CD4-positive, alpha-beta T cell (primary cell): ENCODE results near the gene RABL3. TPM values are rescaled to one million over a fixed set of nuclear protein-coding genes. Genes with fewer than 3 reads are reported as not detected.
A peak's percentile ranks its signal among the peaks of the same experiment; 100 is the strongest.

Source experiments
- ATAC-seq: fragments of 200-7000 bp; cut with Tn5 transposase; one replicate; pipeline ENCODE4 v1.10.0; 2022; ENCODE audit warnings: mild to moderate bottlenecking; ENCODE audit not compliant: poor library complexity
- CTCF ChIA-PET: fragments of 350-600 bp; sonication (Branson Sonifier 250); formaldehyde crosslinking; loops from one replicate; lab custom pipeline; 2021; ENCODE audit warnings: antibody characterized with exemption, inconsistent platforms; lab: Charles Lee
- POLR2A ChIA-PET: fragments of 350-600 bp; sonication (Branson Sonifier 250); formaldehyde crosslinking; loops from one replicate; lab custom pipeline; 2021; ENCODE audit warnings: antibody characterized with exemption, inconsistent platforms; lab: Charles Lee
- DNase-seq, 14 experiments: peaks; one replicate each; pipeline ENCODE4 v3.0.0-alpha.2; 2013 to 2020; ENCODE audit warnings: mixed read lengths in 2 of 14
- H3K27ac ChIP-seq, 2 donors: one replicate each; pipeline versions ENCODE4 v1.5.1 to v1.7.0; 2013; ENCODE audit warnings: low read length in 2 of 2, low read depth in 1 of 2, mild to moderate bottlenecking in 1 of 2
- H3K27me3 ChIP-seq, 2 experiments: 1 replicate in 1 of 2; 2 replicates in 1 of 2; pipeline versions ENCODE4 v1.6.1 to v1.7.0; 2013; ENCODE audit warnings: low read length in 2 of 2, control low read depth in 1 of 2, mild to moderate bottlenecking in 1 of 2, moderate library complexity in 1 of 2; ENCODE audit not compliant: insufficient read depth in 2 of 2, control insufficient read depth in 1 of 2
- H3K36me3 ChIP-seq: one replicate; pipeline ENCODE4 v1.6.1; 2013; ENCODE audit warnings: low read length, control low read depth; ENCODE audit not compliant: insufficient read depth
- H3K4me1 ChIP-seq: one replicate; pipeline ENCODE4 v1.6.1; 2013; ENCODE audit warnings: low read length, control low read depth; ENCODE audit not compliant: insufficient read depth
- H3K4me3 ChIP-seq: one replicate; pipeline ENCODE4 v1.5.1; 2013; ENCODE audit warnings: mild to moderate bottlenecking, low read length, moderate library complexity
- H3K9me3 ChIP-seq, 2 experiments: 1 replicate in 1 of 2; 2 replicates in 1 of 2; pipeline versions ENCODE4 v1.6.1 to v1.7.0; 2013; ENCODE audit warnings: low read length in 2 of 2, mild to moderate bottlenecking in 2 of 2, control low read depth in 1 of 2, moderate library complexity in 1 of 2; ENCODE audit not compliant: control insufficient read depth in 1 of 2, insufficient read depth in 1 of 2
- H3K27ac Mint-ChIP-seq: one replicate; pipeline ENCODE4 v1.8.0; 2020; ENCODE audit warnings: mixed read lengths
- H3K27me3 Mint-ChIP-seq: one replicate; pipeline ENCODE4 v1.8.0; 2021; ENCODE audit warnings: mixed read lengths
- H3K36me3 Mint-ChIP-seq: one replicate; pipeline ENCODE4 v1.8.0; 2021; ENCODE audit warnings: low read depth, mixed read lengths
- H3K4me1 Mint-ChIP-seq: one replicate; pipeline ENCODE4 v1.8.0; 2021; ENCODE audit warnings: low read depth, mixed read lengths
- H3K4me3 Mint-ChIP-seq: one replicate; pipeline ENCODE4 v1.8.0; 2020; ENCODE audit warnings: mild to moderate bottlenecking, mixed read lengths
- H3K9me3 Mint-ChIP-seq: one replicate; pipeline ENCODE4 v1.8.0; 2020; ENCODE audit warnings: mixed read lengths
- intact Hi-C, 2 experiments: fragments of 100-400 bp; cut with DNase I in 1 of 2; cut with micrococcal nuclease in 1 of 2; formaldehyde crosslinking; loops; one replicate each; pipeline versions ENCODE4 v1.15.1 to v1.9.0; 2023 to 2025; cut with DNase I, micrococcal nuclease
- total RNA-seq, 174 experiments: library from RNA in 2 of 174; stranded (reverse) in 2 of 174; gene quantifications; one replicate each; pipeline ENCODE4 v1.2.3 and lab custom pipeline; 2021 to 2026
- TF ChIP-seq, protein P1 (sequence below): fragments of 200-600 bp; IDR thresholded peaks from one replicate; pipeline ENCODE4 v1.8.0; 2022; ENCODE audit warnings: antibody characterized with exemption, mild to moderate bottlenecking

Gene RABL3
- total RNA-seq, 2 experiments from 2014 or later, result 12.9 to 13.6 TPM

DNA sequence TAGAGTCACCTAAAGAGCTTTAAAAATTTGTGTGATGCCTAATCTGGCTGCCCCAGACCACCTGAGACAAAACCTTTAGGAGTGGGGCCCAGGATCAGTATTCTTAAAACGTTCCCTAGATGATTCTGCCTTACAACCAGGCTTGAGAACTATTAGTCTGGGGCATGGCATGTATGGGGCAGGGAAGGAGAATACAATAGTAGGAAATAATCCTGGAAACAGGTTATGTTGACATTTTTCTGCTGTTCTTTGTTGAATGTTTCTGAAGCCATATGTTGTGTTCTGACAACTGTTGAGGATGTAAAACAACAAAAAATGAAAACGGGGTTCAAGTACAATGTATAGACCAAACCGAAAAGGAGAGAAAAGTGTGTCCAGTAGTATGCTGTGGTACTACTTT, 3.1 kb upstream of the RABL3 start:
- ChIA-PET POLR2A (no interaction called here), CTCF (no interaction called here)
- peak overlapping the region; percentile 96 for H3K27ac Mint-ChIP-seq
- no peaks in the 10 kb centered on the region for H3K9me3 Mint-ChIP-seq
- TF ChIP-seq, protein P1, sequence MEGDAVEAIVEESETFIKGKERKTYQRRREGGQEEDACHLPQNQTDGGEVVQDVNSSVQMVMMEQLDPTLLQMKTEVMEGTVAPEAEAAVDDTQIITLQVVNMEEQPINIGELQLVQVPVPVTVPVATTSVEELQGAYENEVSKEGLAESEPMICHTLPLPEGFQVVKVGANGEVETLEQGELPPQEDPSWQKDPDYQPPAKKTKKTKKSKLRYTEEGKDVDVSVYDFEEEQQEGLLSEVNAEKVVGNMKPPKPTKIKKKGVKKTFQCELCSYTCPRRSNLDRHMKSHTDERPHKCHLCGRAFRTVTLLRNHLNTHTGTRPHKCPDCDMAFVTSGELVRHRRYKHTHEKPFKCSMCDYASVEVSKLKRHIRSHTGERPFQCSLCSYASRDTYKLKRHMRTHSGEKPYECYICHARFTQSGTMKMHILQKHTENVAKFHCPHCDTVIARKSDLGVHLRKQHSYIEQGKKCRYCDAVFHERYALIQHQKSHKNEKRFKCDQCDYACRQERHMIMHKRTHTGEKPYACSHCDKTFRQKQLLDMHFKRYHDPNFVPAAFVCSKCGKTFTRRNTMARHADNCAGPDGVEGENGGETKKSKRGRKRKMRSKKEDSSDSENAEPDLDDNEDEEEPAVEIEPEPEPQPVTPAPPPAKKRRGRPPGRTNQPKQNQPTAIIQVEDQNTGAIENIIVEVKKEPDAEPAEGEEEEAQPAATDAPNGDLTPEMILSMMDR, result no peak
- H3K4me1 Mint-ChIP-seq, result peaks cover 52% of the 10 kb centered on the region
- H3K36me3 ChIP-seq, result peaks cover 2% of the 10 kb centered on the region
- no peaks in the 10 kb centered on the region for H3K27me3 Mint-ChIP-seq
- H3K27me3 ChIP-seq, result no peaks in the 10 kb centered on the region
- no peak for DNase-seq
- peak overlapping the region; percentile 51 for H3K4me3 Mint-ChIP-seq
- no peak overlapping the region for H3K27ac ChIP-seq
- no peaks in the 10 kb centered on the region for H3K9me3 ChIP-seq
- no peak for ATAC-seq
- H3K4me3 ChIP-seq, result no peak overlapping the region
- peaks cover 17% of the 10 kb centered on the region for H3K4me1 ChIP-seq
- H3K36me3 Mint-ChIP-seq, result peaks cover 30% of the 10 kb centered on the region
- intact Hi-C loops, result loop anchor here (10.0 kb wide), 3 partner anchors 651 to 1281 kb away; partner anchors contain the start of genes POGLUT1 (in 2 of the 2), TMEM39A (in 2 of the 2), EAF2 (in 1 of the 2) and GSK3B (in 1 of the 2)

DNA sequence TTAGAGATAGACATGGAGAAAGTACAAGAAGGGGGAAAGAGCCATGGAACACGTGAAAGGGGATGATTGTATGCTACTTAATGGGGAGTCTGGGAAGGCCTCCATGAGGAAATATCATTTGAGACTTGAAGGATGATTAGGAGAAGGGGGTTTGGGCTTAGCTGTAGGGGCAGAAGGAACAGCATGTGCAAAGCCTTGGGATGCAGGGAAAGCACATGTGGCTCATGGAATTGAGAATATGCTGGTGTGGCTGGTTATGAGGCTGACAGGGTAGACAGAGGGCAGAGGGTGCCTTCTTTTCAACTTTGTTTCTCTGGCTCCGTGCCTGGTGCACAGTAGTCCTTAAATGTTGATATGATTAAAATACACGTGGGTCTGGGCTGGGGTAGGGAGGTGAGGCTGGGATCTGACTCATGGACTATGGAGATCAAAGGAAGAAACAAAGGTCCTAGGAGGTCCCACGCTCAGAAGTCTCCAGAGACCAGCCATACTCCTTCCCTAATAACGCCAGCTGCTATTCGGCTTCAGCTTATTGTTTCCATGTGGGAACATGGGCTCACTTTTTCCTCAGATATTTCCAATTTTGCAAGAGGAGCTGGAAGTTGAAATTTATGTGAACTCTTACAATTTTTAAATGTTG, 1.4 kb upstream of the RABL3 start:
- ATAC-seq, result no peak
- Mint-ChIP-seq H3K36me3 (peaks cover 25% of the 10 kb centered on the region), H3K27me3 (no peaks in the 10 kb centered on the region), H3K9me3 (no peaks in the 10 kb centered on the region), H3K4me3 (peak overlapping the region; percentile 95), H3K4me1 (peaks cover 50% of the 10 kb centered on the region), H3K27ac (peak overlapping the region; percentile 96)
- Histone ChIP-seq H3K4me3 (peak overlapping the region; percentile 61), H3K9me3 (no peaks in the 10 kb centered on the region), H3K4me1 (peaks cover 17% of the 10 kb centered on the region), H3K27me3 (no peaks in the 10 kb centered on the region), H3K27ac (no peak overlapping the region), H3K36me3 (no peaks in the 10 kb centered on the region)
- ChIA-PET POLR2A (interaction anchor here (0.7 to 3.9 kb wide), 4 partner anchors 24 to 649 kb away, joined by 3 to 71 read pairs (median 18); partner anchors contain the start of gene NDUFB4), CTCF (interaction anchor here (0.6 to 1.7 kb wide), 4 partner anchors 9 to 1613 kb away, joined by 3 to 4 read pairs (median 4); no protein-coding TSS in a partner anchor)
- intact Hi-C loops, result loop anchor here (2.0 to 10.0 kb wide), 7 partner anchors 25 to 1279 kb away; partner anchors contain the start of genes POGLUT1 (in 2 of the 2), TMEM39A (in 2 of the 2), EAF2 (in 1 of the 2) and GSK3B (in 1 of the 2)
- TF ChIP-seq, protein P1, result no peak
- no peak for DNase-seq

DNA sequence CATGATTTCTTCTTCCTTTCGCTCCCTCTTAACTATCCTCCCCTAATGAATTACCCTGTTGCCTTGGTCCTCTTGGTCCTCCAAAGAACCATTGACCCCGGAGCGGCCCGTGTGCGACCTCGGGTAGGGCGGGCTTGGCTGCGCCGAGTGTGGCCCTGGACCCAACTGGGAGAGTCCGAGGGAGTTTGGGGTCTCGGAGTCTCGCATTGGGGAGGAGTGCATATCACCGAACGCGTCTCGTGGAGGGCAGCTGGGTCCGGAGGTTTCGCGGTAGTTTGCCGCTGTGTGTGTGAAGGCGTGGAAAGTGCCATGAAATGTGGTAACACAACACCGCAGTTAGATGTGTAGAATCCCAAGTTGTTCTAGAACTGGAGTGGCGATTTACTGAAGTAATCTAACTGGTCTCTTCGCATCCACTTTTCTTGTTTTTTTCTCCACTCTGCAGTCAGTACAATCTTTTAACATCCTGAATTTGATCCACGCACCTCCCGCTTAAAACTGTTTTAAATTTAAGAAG, 591 bp upstream of the RABL3 start:
- H3K36me3 Mint-ChIP-seq, result peaks cover 27% of the 10 kb centered on the region
- ChIA-PET CTCF (interaction anchor here (0.9 to 1.0 kb wide), 3 partner anchors 52 to 184 kb away, joined by 3 to 4 read pairs (median 4); no protein-coding TSS in a partner anchor), POLR2A (interaction anchor here (0.7 to 3.9 kb wide), 21 partner anchors 8 to 1522 kb away, joined by 3 to 71 read pairs (median 4); partner anchors contain the start of genes LRRC58, NDUFB4 and TMEM39A)
- DNase-seq, result peak in 2 of 14 experiments; percentile 2 to 9
- H3K9me3 Mint-ChIP-seq, result no peaks in the 10 kb centered on the region
- H3K36me3 ChIP-seq, result peaks cover 4% of the 10 kb centered on the region
- H3K27me3 Mint-ChIP-seq, result no peaks in the 10 kb centered on the region
- intact Hi-C loops, result loop anchor here (1.0 to 10.0 kb wide), 9 partner anchors 24 to 1278 kb away; partner anchors contain the start of genes POGLUT1 (in 2 of the 2), TMEM39A (in 2 of the 2), EAF2 (in 1 of the 2) and GSK3B (in 1 of the 2)
- H3K27ac Mint-ChIP-seq, result peak overlapping the region; percentile 96
- ATAC-seq, result peak; percentile 2
- H3K4me3 Mint-ChIP-seq, result peak overlapping the region; percentile 95
- peaks cover 0 to 5% of the 10 kb centered on the region in 2 experiments for H3K9me3 ChIP-seq
- peaks cover 50% of the 10 kb centered on the region for H3K4me1 Mint-ChIP-seq
- H3K27me3 ChIP-seq, result no peaks in the 10 kb centered on the region
- peak overlapping the region; percentile 61 for H3K4me3 ChIP-seq
- peak overlapping the region; percentile 99 for H3K27ac ChIP-seq
- TF ChIP-seq, protein P1, result no peak
- peaks cover 23% of the 10 kb centered on the region for H3K4me1 ChIP-seq
